ENCODE data around the gene IL23A. TPM values are rescaled to one million over a fixed set of nuclear protein-coding genes. Genes with fewer than 3 reads are reported as not detected.

Gene IL23A
- total and polyA plus RNA-seq, 2 of the 13 experiments (the other 11 are each of a cell fraction or from before 2014, with no cell fraction given): 0.33 to 0.35 TPM

- TF ChIP-seq, protein P1, sequence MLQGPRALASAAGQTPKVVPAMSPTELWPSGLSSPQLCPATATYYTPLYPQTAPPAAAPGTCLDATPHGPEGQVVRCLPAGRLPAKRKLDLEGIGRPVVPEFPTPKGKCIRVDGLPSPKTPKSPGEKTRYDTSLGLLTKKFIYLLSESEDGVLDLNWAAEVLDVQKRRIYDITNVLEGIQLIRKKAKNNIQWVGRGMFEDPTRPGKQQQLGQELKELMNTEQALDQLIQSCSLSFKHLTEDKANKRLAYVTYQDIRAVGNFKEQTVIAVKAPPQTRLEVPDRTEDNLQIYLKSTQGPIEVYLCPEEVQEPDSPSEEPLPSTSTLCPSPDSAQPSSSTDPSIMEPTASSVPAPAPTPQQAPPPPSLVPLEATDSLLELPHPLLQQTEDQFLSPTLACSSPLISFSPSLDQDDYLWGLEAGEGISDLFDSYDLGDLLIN (CRISPR knock-in tag; IDR thresholded peaks at IDR 0.05; ENCODE audit: borderline replicate concordance): peak; percentile 63
- no peak for TF ChIP-seq ZNF30 (CRISPR knock-in tag; IDR thresholded peaks at IDR 0.05)
- TF ChIP-seq ZBTB33 (CRISPR knock-in tag; IDR thresholded peaks at IDR 0.05): no peak
- peak; percentile 88 for TF ChIP-seq ZEB1 (IDR thresholded peaks at IDR 0.05; ENCODE audit: insufficient replicate concordance, low read depth)
- TF ChIP-seq ZNF839 (CRISPR knock-in tag; IDR thresholded peaks at IDR 0.05; ENCODE audit: borderline replicate concordance): peak; percentile 30; the same call in 1 of the 2 replicates
- TF ChIP-seq IRF2 (CRISPR knock-in tag; IDR thresholded peaks at IDR 0.05): peak; percentile 72
- peak; percentile 86; the same call in 1 of the 2 replicates for TF ChIP-seq ZSCAN12 (CRISPR knock-in tag; IDR thresholded peaks at IDR 0.05)
- 0 out of 2 replicates have a peak, but pooled peaks have one; percentile 78 for TF ChIP-seq ISX (CRISPR knock-in tag; conservative IDR thresholded peaks at IDR 0.05)
- TF ChIP-seq KLF6 (CRISPR knock-in tag; IDR thresholded peaks at IDR 0.05): 0 out of 2 replicates have a peak, but pooled peaks have one; percentile 22
- TF ChIP-seq ZNF546 (CRISPR knock-in tag; conservative IDR thresholded peaks at IDR 0.05): no peak
- TF ChIP-seq ZNF891 (CRISPR knock-in tag; IDR thresholded peaks at IDR 0.05): peak; percentile 97
- peak; percentile 86; the same call in 1 of the 2 replicates for TF ChIP-seq ZNF446 (CRISPR knock-in tag; IDR thresholded peaks at IDR 0.05)
- TF ChIP-seq, protein P2, sequence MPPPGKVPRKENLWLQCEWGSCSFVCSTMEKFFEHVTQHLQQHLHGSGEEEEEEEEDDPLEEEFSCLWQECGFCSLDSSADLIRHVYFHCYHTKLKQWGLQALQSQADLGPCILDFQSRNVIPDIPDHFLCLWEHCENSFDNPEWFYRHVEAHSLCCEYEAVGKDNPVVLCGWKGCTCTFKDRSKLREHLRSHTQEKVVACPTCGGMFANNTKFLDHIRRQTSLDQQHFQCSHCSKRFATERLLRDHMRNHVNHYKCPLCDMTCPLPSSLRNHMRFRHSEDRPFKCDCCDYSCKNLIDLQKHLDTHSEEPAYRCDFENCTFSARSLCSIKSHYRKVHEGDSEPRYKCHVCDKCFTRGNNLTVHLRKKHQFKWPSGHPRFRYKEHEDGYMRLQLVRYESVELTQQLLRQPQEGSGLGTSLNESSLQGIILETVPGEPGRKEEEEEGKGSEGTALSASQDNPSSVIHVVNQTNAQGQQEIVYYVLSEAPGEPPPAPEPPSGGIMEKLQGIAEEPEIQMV (CRISPR knock-in tag; IDR thresholded peaks at IDR 0.05; ENCODE audit: low read depth): 0 out of 2 replicates have a peak, but pooled peaks have one; percentile 60
- no peak for TF ChIP-seq ELK4 (CRISPR knock-in tag; IDR thresholded peaks at IDR 0.05; ENCODE audit: borderline replicate concordance)
- TF ChIP-seq TGIF2 (CRISPR knock-in tag; IDR thresholded peaks at IDR 0.05): no peak
- TF ChIP-seq ZNF367 (CRISPR knock-in tag; IDR thresholded peaks at IDR 0.05; ENCODE audit: borderline replicate concordance): 0 out of 2 replicates have a peak, but pooled peaks have one; percentile 73
- TF ChIP-seq, protein P3, sequence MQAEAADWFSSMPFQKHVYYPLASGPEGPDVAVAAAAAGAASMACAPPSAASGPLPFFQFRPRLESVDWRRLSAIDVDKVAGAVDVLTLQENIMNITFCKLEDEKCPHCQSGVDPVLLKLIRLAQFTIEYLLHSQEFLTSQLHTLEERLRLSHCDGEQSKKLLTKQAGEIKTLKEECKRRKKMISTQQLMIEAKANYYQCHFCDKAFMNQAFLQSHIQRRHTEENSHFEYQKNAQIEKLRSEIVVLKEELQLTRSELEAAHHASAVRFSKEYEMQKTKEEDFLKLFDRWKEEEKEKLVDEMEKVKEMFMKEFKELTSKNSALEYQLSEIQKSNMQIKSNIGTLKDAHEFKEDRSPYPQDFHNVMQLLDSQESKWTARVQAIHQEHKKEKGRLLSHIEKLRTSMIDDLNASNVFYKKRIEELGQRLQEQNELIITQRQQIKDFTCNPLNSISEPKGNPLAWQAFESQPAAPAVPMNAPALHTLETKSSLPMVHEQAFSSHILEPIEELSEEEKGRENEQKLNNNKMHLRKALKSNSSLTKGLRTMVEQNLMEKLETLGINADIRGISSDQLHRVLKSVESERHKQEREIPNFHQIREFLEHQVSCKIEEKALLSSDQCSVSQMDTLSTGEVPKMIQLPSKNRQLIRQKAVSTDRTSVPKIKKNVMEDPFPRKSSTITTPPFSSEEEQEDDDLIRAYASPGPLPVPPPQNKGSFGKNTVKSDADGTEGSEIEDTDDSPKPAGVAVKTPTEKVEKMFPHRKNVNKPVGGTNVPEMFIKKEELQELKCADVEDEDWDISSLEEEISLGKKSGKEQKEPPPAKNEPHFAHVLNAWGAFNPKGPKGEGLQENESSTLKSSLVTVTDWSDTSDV (CRISPR knock-in tag; IDR thresholded peaks at IDR 0.05): 0 out of 2 replicates have a peak, but pooled peaks have one; percentile 93
Observed at GRCh38 chr12:56315622-56316473, 22.8 kb upstream of the IL23A start, which contains the start of gene CNPY2 (continued).

Data from HepG2 (cell line).